Measurements from ENCODE around the gene LYPD6B. TPM values are rescaled to one million over a fixed set of nuclear protein-coding genes. Genes with fewer than 3 reads are reported as not detected.

Gene LYPD6B
- total RNA-seq, 4 donors from 2014 or later = 70.2 to 96.6 (median 74.2) TPM

DNA sequence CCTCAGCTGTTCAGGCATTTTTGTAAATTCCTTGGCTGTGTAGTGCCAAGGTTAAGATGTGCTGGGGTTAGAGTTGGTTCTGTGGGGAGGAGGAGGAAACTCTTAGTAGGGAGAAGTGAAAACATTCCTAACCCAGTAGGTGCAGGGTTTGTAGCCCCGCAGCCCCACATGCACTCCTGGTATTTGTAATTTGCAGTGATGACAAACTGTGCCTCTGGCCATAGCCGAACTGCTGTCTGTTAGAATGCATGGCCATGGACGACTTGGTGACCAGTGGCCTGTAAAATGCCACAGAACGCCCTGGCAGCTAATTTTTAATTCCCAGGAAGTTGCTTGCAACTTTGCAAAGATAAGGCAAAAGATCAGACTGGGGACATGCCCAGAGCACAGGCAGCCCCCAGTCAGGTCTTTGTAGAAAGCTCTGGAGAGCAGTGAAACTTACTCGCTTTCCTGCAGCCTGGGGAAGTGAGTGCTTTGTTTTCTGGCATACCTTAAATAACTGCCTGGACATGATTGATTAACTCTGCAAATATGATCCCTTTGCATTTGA, 38.4 kb downstream of the LYPD6B start:
- WGBS, 2 donors = 72 to 81% methylated on average over 5 of the region's 5 CpGs
- H3K4me3 ChIP-seq (ENCODE audit: low read depth, poor library complexity, severe bottlenecking) = no peak overlapping the region
- TF ChIP-seq, protein P1, sequence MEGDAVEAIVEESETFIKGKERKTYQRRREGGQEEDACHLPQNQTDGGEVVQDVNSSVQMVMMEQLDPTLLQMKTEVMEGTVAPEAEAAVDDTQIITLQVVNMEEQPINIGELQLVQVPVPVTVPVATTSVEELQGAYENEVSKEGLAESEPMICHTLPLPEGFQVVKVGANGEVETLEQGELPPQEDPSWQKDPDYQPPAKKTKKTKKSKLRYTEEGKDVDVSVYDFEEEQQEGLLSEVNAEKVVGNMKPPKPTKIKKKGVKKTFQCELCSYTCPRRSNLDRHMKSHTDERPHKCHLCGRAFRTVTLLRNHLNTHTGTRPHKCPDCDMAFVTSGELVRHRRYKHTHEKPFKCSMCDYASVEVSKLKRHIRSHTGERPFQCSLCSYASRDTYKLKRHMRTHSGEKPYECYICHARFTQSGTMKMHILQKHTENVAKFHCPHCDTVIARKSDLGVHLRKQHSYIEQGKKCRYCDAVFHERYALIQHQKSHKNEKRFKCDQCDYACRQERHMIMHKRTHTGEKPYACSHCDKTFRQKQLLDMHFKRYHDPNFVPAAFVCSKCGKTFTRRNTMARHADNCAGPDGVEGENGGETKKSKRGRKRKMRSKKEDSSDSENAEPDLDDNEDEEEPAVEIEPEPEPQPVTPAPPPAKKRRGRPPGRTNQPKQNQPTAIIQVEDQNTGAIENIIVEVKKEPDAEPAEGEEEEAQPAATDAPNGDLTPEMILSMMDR (IDR thresholded peaks at IDR 0.05) = no peak
- TF ChIP-seq POLR2A (IDR thresholded peaks at IDR 0.05) = no peak
- intact Hi-C loops (cut with DNase I; ENCODE audit: low total_unique reads) = no loop called here
- no peak for DNase-seq (ENCODE audit: low spot score in 2 of 2)

DNA sequence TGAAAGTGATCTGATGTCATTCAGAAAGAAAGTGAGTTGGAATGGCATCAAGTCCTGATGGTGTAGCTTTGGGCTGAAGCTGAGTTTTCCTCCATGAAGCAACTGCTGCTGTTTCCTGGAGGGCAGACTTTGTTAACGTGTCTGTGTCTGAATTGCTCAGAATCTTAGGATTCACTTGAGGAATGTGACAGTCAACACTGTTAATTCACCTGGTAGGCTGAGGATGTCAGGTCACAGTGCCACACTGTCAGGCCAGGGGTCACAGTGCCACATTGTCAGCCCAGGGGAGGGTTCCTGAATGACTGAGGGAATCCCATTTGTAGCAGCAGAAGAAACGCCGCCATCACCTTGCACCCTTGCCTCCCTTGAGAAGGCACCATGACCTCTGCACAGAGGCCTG, 39.4 kb downstream of the LYPD6B start:
- intact Hi-C loops (cut with DNase I; ENCODE audit: low total_unique reads) = no loop called here
- WGBS, 2 donors = 70 to 88% methylated on average over 3 of the region's 3 CpGs
- no peak for DNase-seq (ENCODE audit: low spot score in 2 of 2)
- H3K4me3 ChIP-seq (ENCODE audit: low read depth, poor library complexity, severe bottlenecking) = no peak overlapping the region
- TF ChIP-seq POLR2A (IDR thresholded peaks at IDR 0.05) = no peak
- TF ChIP-seq, protein P1 (IDR thresholded peaks at IDR 0.05) = no peak

- WGBS, 2 donors = 34 to 50% methylated on average over 3 of the region's 3 CpGs
- intact Hi-C loops (cut with DNase I; ENCODE audit: low total_unique reads) = no loop called here
These were observed 41.6 kb downstream of the LYPD6B start for GRCh38 chr2:149080099-149080498.

DNA sequence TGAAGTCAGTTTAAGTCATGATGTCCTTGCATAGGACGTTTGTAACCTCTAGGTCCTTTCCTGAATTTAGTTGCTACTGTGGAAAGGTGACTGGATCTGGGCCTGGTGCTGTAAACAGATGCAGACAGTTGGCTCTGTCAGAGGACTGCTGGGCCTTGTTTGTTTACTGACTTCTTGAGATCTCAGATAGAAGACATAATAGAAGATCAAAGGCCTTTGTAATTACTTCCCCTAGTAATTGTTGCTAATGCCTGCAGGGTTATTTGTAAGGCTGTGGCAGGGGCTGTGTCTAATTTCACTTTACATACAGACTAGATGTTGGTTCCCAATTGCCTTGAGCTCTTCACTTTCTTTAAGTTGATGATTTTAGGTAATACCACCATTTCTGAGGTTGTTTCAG, 42.5 kb downstream of the LYPD6B start:
- TF ChIP-seq, protein P1 (IDR thresholded peaks at IDR 0.05) = no peak
- TF ChIP-seq POLR2A (IDR thresholded peaks at IDR 0.05) = no peak
- DNase-seq (ENCODE audit: low spot score in 2 of 2) = no peak
- intact Hi-C loops (cut with DNase I; ENCODE audit: low total_unique reads) = no loop called here
- 41 to 57% methylated on average over 1 of the region's 1 CpG for WGBS, 2 donors
- no peak overlapping the region for H3K4me3 ChIP-seq (ENCODE audit: low read depth, poor library complexity, severe bottlenecking)

More at GRCh38 chr2:149080099-149080498, 41.6 kb downstream of the LYPD6B start:
- TF ChIP-seq POLR2A (IDR thresholded peaks at IDR 0.05) = no peak
- TF ChIP-seq, protein P1 (IDR thresholded peaks at IDR 0.05) = no peak
- DNase-seq (ENCODE audit: low spot score in 2 of 2) = no peak
- H3K4me3 ChIP-seq (ENCODE audit: low read depth, poor library complexity, severe bottlenecking) = no peak overlapping the region

DNA sequence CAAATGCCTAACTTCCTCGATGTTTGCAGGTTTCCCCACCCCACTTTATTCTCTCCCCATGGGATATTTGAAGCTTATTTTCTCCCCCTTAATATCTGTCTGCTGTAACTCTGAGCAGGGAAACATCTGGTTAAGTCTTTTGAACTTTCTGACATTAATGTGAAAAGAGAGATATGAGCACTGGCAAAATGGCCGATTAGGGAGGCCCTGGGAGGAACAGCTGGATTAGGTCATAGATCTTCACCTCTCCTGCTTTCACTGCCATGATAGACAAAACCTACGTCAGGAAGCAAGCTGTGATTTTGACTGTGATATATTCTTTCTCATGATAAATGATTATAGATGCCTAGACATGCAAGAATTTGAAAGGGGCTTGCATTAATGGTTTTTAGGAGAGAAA, 43.6 kb downstream of the LYPD6B start:
- H3K4me3 ChIP-seq (ENCODE audit: low read depth, poor library complexity, severe bottlenecking) = no peak overlapping the region
- 34 to 46% methylated on average over 3 of the region's 3 CpGs for WGBS, 2 donors
- no peak for TF ChIP-seq POLR2A (IDR thresholded peaks at IDR 0.05)
- TF ChIP-seq, protein P1 (IDR thresholded peaks at IDR 0.05) = no peak
- intact Hi-C loops (cut with DNase I; ENCODE audit: low total_unique reads) = no loop called here
- DNase-seq (ENCODE audit: low spot score in 2 of 2) = no peak

DNA sequence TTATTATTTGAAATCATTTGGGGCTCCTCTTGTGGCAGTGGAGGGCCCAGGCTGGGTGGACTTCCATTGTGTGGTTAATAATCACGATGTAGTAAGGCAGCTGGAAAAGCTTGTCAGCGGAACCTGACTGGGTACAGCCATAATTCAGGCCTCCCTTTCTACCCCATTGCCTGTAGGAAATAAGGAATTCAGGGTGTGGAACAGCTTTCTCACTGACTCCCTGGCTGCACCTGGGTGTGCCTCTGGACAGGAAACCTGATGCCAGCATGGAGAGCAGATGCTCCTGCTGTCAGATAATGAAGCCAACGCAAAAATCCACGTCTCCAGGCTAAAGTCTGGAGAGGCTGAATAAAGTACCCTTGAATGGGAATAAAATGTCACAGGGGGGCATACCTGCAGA, 44.2 kb downstream of the LYPD6B start:
- DNase-seq (ENCODE audit: low spot score in 2 of 2) = no peak
- no peak for TF ChIP-seq POLR2A (IDR thresholded peaks at IDR 0.05)
- TF ChIP-seq, protein P1 (IDR thresholded peaks at IDR 0.05) = no peak
- H3K4me3 ChIP-seq (ENCODE audit: low read depth, poor library complexity, severe bottlenecking) = no peak overlapping the region
- intact Hi-C loops (cut with DNase I; ENCODE audit: low total_unique reads) = no loop called here
- 48 to 54% methylated on average over 4 of the region's 4 CpGs for WGBS, 2 donors

All from lower leg skin (tissue), 4 donors.